HG03135 (cell line): ENCODE measurements around the gene FAM163B.
"Not testable (repeated sequence)": the region's sequence is repeated elsewhere in the genome, so short reads cannot be mapped to it uniquely, and the experiment has no call there.

Experiments used
- ATAC-seq: cut with Tn5 transposase; IDR thresholded peaks from one replicate; pipeline ENCODE4 v1.9.1; 2021; ENCODE audit warnings: mild to moderate bottlenecking, moderate library complexity; ENCODE audit not compliant: unreplicated experiment

FAM163B gene

DNA sequence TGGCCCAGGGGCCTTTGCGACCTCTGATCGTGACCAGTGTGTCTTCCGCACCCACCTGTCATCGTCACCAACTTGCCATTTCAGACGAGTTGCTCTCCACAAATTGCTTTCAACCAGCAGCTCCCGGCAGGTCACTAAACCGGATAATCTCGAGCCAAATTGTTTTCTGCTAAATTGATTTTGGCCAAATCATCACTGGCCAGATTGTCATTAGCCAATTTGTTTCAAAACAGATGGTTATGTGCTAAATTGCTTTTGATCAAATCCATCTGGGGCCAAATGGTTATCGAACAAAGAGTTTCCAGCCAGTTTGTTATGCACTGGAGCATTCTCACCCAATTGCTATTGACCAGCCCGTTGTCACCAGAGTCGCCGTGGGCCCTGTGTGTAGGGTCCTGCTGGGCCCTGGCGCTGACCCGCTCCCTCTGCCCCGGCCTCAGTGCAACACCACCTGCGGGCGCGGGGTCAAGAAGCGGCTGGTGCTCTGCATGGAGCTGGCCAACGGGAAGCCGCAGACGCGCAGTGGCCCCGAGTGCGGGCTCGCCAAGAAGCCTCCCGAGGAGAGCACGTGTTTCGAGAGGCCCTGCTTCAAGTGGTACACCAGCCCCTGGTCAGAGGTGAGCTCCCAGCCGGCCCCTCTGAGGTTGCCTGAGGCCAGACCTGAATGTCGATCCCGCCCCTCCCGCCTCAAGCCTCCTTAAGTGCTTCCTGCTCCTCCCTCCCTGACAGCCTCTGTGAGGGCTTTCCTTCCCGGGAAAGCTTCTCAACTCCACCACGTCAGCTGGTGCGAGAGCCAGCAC is 39.1 kb downstream of the FAM163B start:
- no peak for ATAC-seq

DNA sequence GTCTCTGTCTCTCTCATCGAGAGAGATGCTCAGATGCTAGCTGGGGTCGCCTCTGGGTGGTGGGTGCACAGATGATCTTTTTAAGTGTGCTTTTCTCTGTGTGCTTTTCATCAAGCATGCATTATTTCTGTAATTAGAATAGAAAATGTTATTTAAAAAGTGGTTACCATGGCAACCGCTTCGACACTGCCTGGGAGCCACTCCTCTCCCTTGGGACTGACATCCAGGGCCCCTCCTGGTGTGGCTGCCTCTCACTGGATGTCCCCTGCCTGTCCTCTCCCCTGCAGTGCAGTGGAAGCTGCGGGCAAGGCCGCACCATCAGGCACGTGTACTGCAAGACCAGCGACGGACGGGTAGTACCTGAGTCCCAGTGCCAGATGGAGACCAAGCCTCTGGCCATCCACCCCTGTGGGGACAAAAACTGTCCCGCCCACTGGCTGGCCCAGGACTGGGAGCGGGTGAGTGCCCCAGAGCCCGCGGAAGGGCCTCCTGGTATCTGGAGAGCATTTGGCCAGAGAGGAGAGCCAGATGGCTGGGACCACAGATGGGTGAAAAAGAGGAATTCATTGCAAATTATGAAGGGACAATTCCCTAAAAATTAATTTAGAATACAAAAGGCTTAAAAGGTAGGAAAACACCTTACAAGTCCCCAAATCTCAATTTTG is 39.9 kb downstream of the FAM163B start:
- no peak for ATAC-seq

DNA sequence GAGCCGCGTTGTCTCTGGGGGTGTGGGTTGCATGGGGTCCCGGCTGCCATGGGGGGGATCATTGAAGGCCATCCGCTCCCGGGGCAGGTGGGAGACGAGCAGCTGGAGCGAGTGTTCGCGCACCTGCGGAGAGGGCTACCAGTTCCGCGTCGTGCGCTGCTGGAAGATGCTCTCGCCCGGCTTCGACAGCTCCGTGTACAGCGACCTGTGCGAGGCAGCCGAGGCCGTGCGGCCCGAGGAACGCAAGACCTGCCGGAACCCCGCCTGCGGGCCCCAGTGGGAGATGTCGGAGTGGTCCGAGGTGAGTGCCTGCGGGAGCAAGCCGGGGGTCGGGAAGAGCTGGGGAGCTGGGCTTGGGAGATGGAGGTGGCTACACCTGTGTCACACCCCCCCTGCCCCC is 41.0 kb downstream of the FAM163B start:
- ATAC-seq: no peak

DNA sequence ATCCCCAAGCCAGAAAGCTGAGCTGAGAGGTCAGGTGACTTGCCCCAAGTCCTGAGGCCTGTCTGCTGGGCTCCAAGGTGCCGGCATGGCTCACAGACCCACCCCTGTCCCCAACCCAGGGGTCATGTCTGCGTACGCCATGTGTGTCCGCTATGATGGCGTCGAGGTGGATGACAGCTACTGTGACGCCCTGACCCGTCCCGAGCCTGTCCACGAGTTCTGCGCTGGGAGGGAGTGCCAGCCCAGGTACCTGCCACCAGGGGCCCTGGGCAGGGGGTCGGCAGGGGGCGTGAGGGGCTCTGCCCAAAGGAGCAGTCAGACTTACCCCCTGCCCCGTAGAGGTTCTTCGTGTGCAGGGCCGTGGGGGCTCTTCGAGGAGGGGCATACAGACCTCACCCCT is 42.4 kb downstream of the FAM163B start:
- no peak for ATAC-seq

DNA sequence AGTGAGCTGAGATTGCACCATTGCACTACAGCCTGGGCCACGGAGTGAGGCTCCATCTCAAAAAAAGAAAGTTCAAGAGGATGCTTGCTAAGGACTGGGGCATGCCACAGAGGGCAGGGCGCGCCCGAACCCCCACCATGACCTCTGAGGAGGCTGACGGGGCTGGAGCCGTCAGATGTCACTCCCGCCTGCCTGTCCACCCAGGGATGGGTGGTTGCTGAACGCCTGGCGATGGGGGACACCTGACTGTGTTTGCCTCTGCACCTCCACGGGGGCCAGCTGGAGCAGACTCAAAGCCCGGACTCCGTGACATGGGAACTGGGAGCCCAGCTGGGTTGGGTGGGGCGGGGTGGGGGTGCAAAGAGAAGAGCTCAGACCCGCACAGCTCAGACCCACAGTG is 42.8 kb downstream of the FAM163B start:
- ATAC-seq: no peak

DNA sequence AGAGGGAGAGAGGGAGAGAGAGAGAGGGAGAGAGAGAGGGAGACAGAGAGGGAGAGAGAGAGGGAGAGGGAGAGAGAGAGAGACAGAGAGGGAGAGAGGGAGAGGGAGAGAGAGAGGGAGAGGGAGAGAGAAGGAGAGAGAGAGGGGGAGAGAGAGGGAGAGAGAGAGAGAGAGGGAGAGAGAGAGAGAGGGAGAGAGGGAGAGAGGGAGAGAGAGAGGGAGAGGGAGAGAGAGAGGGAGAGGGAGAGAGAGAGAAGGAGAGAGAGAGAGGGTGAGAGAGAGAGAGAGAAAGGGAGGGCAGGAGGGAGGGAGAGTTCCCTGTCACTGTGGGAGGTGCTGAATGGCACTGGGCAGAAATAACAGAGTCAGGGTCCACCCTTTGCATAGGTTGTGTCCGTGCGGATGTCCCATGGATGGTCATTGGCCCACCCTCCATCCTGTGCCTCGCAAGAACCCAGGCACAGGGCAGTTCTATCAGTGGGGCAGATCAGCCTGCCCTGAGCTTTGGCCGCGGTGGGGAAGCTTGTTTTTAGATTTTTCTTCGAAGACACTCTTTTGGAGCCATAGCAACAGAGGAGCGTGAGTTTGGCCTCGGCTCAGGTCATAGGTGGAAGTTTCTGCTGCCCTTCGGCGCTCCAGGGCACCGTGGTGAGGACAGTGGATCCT is 44.6 kb downstream of the FAM163B start:
- no peak for ATAC-seq

DNA sequence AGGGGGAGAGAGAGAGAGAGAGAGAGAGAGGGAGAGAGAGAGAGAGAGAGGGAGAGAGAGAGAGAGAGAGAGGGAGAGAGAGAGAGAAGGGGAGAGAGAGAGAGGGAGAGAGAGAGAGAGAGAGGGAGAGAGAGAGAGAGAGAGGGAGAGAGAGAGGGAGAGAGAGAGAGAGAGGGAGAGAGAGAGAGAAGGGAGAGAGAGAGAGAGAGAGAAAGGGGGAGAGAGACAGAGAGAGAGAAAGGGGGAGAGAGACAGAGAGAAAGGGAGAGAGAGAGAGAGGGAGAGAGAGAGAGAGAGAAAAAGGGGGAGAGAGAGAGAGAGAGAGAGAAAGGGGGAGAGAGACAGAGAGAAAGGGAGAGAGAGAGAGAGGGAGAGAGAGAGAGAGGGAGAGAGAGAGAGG is 45.4 kb downstream of the FAM163B start:
- not testable (repeated sequence) for ATAC-seq

DNA sequence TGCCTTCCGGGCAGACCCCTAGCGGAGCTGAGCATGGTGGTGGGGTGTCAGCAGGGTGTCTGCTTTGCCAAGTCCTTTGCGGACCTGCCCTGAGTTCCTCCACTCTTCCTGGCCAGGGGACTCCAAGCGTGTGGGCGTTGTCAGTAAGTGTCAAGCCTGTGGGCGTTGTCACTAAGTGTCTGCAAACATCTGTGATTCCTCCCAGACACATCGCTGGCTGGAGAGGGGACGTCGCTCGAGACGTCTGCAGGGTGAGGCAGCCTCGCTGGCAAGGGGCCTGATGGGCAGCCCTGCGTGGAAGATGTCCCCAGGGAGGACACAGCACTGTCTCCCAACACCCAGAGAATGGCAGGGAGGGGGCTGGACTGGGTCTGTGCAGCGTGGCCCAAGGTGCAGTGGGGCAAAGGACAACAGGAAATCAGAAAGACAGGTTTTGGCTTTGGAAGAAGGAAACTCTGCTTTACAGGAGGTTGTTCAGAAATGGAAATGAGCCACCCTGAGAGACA is 45.8 kb downstream of the FAM163B start:
- ATAC-seq: no peak

DNA sequence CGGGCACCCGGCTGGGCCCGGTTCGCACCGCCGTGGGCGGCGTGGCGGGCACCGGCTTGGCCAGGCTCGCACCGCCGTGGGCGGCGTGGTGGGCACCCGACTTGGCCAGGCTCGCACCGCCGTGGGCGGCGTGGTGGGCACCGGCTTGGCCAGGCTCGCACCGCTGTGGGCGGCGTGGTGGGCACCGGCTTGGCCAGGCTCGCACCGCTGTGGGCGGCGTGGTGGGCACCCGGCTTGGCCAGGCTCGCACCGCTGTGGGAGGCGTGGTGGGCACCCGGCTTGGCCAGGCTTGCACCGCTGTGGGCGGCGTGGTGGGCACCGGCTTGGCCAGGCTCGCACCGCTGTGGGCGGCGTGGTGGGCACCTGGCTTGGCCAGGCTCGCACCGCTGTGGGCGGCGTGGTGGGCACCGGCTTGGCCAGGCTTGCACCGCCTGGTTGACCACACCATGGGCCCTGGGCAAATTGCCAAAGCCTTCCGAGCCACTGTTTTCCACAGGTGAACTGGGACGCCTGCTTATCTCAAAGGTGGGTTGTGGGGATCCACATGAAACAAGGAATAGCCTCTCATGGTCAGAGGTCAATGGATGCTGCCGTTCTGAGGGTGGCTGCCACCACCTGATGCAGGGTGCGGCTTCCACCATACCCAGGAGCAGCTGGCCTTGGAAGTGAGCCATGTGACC is 46.4 kb downstream of the FAM163B start:
- no peak for ATAC-seq

DNA sequence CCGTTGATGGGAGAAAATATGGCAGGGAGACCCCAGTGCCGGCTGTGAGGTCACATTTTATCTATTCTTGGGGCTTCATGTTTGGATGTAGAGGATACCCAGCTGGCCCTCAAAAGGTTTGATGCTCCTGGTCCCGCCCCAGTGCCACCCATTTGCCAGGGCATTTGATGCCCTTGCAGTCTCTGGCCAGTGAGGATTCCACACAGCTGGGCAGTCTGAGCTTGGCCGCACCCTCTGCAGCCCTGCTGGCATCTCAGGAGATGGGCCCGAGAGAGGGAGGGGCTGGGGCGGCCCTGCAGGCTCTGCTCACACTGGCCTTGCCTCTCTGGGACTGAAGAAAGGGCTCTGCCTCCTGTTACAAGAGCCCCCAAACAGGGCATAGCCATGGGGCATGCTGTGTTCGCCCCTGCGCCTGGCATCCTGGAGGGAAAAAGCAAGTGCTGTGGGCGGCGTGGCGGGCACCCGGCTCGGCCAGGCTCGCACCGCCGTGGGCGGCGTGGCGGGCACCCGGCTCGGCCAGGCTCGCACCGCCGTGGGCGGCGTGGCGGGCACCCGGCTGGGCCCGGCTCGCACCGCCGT is 47.1 kb downstream of the FAM163B start:
- no peak for ATAC-seq

DNA sequence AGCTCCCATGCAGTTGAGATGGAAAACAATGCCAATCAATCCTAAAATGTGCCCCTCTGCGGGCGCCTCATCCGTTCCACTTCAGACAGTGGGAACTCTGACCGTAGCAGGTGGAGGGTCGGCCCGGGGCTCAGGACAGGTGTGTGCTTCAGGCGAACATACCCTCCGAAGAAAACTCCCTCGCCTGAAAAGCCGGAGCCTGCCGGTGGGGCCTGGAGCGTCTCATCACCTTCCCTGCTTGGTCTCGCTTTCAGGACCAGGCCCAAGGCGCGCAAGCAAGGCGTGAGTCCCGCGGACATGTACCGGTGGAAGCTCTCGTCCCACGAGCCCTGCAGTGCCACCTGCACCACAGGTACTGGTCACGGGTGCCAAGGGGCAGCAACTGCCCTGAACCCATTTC is 48.2 kb downstream of the FAM163B start:
- no peak for ATAC-seq

DNA sequence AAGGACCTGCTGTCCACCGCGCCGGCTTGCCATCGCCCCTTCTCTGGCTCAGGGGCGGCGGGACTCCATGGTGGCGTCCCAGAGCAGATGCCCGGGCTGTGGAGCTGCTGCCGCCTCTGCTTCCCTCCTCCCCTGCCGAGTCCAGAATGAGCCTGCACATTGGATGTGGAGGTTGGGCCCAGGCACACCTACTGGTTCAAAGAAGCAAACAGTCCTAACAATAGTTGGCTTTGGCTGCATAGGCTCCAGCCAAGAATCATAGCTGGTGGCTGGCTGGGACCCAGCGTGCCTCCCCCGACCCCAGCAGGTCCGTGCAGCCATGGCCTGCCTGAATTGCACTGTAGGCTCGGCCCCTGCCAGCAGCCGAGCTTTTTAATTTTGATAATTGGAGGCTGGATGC is 48.9 kb downstream of the FAM163B start:
- ATAC-seq: no peak

DNA sequence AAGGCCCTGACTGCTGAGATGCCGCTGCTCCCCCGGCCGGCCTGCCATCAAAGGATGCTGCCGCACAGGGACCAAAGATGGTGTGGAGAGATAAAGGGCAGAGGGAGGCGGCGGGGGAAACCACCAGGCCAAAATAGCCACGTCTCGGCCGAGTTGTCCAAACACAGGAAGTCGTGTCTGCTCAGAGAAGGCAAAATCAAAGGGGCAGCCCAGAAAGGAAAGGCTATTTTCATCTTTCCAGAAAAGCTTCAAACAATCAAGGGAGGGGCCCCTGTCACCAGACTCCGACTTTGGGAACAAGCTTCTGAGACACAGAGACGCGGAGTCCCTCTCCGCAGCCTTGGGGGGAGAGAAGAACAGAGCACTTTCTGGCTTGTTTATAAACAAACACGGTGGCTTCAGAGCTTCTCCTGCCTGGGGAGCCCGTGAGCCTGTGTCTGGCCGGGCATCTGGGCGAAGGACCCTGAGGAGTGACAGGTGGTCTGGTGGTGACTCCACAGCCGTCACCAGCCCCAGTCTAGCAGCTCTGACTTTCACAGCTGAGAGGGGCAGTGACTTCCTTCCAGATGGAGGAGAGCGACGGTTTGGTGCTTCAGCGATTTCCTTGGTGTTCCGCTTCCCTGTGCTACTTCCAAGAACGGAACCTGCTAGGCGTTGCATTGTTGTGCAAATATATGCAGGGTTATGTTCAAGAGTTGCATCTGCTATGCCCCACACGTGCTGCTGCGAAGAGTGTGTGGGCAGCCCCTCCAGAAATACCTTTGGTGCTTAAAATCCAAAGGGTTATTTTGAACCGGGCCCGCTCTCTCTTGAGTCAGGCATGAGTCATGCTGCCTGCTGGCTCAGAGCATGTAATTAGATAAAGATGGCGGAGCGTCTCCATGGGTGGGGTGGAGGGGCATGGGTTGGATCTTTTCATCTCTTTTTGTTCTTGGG is 50.7 kb downstream of the FAM163B start:
- ATAC-seq: no peak

DNA sequence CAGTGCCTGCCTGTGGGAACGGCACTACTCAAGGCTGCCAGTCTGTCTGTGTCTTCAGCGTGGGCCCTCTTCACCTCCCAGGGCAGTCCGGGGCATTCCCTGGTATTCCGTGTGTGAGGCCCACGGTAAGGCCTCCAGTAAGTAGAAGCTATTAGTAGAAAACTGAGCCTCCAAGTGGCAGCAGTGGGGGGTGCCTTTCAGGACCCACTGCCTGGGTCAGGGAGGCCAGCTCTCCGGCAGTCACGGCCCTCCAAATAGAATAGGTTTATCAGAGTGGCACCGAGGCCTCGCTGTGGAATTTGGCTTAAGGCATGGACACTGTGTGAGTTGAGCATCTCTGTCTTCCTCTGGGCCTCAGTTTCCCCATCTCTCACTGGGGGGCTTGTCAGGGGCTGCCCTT is 51.6 kb downstream of the FAM163B start:
- ATAC-seq: no peak

DNA sequence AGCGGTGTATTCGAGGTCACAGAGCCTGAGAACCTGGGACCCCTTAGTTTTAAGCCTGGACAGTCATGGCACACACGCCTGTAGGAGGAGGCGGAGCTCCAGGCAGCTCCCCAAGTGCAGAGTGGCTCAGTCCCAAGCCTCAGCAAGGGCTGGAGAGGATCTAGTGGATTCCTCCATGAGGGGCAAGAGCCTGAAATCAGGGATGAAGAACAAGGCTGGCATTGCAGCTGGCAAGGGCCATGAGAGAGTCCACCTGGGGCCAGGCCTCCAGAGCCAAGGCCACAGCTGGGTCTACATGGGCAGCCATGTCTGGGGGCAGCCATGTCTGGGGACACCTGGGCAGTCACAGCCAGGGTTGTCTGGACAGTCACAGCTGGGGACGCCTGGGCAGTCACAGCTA is 52.8 kb downstream of the FAM163B start:
- no peak for ATAC-seq

DNA sequence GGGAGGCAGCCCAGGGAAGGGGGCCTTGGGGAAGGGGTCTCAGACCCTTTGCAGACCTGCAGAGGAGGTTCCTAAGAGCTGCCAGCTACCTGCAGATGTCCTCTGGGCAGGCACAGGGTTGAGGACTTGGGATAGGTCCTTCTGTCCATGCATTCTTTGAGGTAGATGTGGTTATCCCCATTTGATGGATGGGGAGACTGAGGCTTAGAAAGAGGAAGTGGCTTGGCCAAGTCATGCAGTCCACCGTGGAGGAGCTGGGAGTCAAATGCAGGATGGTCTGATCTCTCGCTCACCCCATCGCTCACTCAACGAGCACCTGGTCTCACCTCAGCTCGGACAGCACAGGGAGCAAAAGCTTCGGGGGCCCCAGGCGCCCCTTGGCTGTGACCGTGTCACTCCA is 54.5 kb downstream of the FAM163B start:
- no peak for ATAC-seq

DNA sequence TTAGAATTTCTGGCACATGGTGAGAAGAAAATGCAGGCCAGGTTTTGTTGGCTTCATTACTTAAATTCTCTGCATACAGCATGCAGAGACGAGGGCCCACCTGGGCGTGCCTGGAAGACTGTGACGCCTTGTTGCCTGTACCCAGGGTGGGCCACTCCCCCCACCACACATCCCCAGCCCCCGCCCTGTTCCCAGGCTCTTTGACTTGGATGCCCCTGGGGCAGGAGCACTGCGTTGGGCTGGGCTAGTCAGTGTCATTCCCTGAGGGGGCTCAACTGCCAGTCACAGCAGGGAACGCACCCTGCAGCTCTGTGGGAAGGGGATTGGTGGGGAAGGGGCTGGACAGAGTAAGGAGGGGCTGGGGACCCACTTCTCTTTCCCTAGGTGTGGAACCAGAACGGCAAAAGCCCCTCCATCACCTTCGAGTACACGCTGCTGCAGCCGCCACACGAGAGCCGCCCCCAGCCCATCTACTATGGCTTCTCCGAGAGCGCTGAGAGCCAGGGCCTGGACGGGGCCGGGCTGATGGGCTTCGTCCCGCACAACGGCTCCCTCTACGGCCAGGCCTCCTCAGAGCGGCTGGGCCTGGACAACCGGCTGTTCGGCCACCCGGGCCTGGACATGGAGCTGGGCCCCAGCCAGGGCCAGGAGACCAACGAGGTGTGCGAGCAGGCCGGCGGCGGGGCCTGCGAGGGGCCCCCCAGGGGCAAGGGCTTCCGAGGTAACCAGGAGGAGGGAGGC is 55.0 kb downstream of the FAM163B start:
- ATAC-seq: no peak

DNA sequence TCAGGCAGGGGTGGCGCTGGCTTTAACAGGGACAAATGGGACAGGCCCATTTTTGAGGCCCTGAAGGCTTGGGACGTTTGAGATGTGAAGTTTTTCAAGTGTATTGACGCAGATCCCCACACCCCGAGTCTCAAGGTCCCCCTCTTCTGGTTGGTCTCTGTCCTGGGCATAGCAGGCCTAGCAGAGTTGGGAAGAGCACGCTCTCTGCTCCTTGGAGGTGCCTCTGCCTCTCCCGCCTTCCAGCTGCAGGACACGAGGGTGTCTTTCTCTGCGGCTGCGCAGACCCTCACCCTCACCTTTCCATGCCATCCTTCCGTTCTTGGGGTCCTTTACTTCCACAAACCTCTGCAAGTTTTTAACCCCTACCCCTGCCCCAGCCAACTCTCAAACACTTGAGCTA is 56.1 kb downstream of the FAM163B start:
- no peak for ATAC-seq

DNA sequence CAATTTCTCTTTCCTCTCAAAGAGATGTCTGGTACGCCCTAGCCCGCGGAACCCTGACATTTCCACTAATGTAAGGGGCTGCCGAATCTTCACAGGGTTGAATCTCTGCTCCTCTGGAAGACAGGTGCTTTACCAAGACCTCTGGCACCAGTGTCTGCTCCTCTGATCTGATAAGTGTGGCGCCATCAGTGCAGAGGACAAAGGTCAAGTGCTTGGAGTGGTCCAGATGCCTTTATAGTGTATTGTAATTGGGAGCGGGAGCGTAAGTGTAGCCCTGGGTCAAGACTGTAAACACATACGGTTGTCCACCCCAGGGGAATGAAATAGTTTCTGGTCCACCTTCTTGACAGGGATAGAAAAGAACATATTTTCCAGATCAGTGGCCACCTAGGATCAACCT is 57.0 kb downstream of the FAM163B start:
- ATAC-seq: no peak
